GM12875 (cell line): ENCODE measurements around the gene APBA3.

Experiments used
- H3K4me3 ChIP-seq: one replicate; pipeline ENCODE4 v1.5.1; 2011; ENCODE audit warnings: low read depth, low read length, control low read depth
- TF ChIP-seq, protein P1 (sequence below): IDR thresholded peaks from 2 replicates; pipeline ENCODE4 v1.5.1; 2011; ENCODE audit warnings: low read depth, mild to moderate bottlenecking, control low read depth, inconsistent platforms, low read length, moderate library complexity, borderline replicate concordance; ENCODE audit not compliant: insufficient read depth

The APBA3 gene

DNA sequence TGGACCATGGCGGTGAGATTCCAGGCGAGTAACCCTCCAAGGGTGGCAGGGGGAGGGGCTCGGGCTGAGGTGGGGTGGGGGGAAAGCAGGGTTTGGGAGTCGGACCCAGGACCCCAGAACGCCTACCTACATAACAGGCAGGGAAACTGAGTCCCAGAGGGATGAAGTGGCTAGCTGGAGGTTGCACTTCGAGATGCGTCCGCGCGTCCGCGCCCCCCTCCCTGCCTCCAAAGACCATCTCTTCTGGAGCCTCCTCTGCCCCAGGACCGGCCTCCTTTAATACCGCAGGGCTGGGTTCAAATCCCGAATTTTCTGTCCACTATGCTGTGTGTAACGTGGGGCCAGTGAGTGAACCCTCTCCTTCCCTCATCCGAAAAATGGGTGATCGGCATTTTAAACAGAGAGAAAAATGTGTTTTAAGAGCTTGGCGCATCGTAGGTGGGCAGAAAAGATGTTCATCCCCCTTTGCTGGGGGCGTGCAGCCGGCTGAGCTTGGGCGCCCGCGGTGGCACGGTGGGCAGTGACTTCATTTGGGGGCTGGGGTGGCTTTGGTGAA lies 39.5 kb downstream of the APBA3 start:
- TF ChIP-seq, protein P1, sequence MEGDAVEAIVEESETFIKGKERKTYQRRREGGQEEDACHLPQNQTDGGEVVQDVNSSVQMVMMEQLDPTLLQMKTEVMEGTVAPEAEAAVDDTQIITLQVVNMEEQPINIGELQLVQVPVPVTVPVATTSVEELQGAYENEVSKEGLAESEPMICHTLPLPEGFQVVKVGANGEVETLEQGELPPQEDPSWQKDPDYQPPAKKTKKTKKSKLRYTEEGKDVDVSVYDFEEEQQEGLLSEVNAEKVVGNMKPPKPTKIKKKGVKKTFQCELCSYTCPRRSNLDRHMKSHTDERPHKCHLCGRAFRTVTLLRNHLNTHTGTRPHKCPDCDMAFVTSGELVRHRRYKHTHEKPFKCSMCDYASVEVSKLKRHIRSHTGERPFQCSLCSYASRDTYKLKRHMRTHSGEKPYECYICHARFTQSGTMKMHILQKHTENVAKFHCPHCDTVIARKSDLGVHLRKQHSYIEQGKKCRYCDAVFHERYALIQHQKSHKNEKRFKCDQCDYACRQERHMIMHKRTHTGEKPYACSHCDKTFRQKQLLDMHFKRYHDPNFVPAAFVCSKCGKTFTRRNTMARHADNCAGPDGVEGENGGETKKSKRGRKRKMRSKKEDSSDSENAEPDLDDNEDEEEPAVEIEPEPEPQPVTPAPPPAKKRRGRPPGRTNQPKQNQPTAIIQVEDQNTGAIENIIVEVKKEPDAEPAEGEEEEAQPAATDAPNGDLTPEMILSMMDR: no peak
- no peak overlapping the region for H3K4me3 ChIP-seq

DNA sequence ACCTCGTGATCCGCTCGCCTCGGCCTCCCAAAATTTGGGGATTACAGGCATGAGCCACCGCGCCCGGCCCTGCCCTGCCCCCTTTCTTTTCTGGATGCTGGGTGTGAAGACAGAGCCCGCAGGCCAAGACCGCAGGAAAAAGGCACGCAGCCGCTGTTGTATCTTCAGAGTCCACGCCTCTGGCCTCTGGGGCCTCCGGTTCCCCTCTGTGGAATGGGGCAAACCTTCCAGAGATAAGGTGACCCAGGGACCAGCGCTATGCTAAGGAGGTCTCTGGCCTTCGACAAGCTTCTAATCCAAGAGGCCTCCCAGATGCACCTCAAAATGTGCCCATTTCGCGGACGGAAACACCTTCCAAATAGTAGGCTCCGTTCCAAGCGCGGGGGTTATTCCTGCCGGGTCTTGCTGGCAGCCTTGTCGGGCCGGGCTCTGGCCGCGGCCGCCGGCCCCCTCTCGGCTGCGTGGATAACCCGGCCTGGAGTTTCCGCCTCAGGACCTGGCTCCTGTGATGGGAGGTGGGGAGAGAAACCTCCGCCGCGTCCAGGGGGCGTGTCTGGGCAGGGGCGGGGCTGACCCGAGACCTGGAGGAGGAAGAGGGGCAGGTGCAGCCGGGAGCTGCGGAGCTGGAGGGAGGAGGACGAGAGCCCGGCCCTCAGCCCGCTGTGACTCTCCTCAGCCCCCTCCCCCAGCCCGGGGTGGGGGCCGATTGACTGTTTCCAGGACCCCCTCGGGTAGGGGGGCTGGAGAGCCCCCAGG lies 40.2 kb downstream of the APBA3 start:
- TF ChIP-seq, protein P1: no peak
- H3K4me3 ChIP-seq: no peak overlapping the region

DNA sequence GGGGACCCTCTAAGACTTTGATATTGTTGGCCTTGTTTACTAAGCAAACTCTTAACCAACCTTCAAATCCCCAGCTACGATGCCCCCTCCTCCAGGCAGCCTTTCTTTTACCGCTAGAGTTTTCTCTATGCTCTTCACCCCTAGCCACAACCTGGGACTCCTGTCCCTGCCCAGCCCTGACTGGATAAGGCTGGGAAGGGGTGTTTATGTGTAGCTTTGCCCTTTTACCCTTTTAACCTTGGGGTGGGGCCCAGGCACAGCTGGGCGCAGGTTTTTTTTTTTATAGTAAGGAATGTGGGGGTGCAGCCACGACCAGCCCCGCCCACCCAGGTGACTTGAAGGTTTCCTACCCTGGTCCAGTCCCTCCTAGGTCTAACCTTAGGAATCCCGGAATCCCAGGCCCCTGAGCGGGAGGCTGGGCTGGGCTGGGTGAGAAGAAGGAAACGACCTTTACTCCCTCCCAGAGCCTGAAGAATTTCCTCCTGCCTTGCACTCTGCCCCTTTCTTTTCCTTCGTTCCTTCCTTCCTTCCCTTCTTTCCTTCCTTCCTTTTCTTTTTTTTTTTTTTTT lies 41.1 kb downstream of the APBA3 start:
- H3K4me3 ChIP-seq: no peak overlapping the region
- TF ChIP-seq, protein P1: no peak

DNA sequence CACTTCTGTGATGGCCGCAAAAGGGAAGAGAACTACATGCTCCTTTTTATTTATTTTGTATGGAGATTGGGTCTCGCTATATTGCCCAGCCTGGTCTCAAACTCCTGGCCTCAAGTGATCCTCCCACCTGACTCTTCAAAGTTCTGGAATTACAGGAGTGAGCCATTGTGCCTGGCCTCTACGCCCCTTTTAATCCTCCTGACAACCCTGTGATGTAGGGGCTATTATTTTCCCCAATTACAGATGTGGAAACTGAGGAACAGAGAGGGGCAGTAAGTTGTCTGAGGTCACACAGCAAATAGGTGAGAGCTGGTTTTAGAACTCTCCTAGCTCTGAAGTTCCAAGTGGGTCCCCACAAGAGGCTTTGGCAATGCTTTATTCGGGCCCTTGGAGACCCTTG lies 41.6 kb downstream of the APBA3 start:
- TF ChIP-seq, protein P1: no peak

DNA sequence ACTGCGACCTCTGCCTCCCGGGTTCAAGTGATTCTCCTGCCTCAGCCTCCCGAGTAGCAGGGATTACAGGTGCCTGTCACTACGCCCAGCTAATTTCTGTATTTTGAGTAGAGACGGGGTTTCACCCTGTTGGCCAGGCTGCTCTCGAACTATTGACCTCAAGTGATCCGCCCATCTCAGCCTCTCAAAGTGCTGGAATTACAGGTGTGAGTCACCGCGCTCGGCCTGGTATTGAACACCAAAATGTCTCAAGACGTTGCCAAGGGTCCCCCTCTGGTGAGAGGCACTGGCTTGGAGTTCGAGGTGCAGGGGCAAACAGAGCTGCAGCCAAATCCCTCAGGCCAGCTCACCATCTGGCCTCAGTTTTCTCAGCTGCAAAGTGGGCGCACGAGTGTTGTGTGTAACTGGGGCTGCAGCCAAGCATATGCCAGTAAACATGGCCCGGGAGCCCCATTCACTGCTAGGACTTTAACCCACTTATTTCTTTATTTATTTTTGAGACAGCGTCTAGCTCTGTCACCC lies 45.3 kb downstream of the APBA3 start:
- TF ChIP-seq, protein P1: no peak
- no peak overlapping the region for H3K4me3 ChIP-seq

More for the DNA sequence above, 41.6 kb downstream of the APBA3 start:
- H3K4me3 ChIP-seq: no peak overlapping the region

DNA sequence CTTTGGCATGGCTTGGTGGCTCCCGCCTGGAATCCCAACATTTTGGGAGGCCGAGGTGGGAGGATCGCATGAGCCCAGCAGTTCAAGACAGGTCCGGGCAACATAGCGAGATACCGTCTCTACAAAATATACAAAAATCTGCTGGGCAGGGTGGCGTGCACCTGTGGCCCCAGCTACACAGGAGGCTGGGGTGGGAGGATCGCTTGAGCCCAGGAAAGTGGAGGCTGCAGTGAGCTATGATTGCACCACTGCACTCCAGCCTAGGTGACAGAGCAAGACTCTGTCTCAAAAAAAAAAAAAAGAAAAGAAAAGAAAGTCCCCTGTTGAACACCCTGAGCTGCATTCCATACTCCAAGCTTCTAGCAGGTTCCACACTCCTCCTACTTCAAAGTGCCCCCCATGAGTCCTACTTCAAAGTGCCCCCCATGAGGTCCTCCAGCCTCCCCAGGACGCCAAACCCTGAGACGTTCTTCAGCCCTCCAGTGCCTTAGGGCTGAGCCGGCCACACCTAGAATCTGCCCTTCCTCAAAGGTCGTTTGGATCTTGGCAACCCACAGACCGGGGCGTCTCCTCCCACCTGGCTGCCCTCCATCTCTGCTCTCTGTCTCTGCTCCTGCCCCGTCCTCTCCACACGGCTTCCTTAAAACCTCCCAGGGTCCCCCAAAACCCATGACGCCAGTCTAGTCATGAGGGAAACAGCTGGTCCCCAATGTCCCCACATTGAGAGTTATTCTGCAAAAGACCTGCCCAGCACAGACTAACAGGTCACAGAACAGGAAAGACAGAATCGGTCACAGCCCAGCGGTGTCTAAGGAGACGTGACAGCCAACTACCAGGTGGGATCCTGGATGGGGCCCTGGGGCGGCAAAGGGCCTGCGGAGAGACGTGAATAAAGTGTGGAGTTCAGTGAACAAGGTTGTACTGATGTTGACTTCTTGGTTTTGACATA lies 48.6 kb downstream of the APBA3 start:
- H3K4me3 ChIP-seq: no peak overlapping the region
- TF ChIP-seq, protein P1: no peak
